ENCODE results near the gene UBL3. TPM values are rescaled to one million over a fixed set of nuclear protein-coding genes. Genes with fewer than 3 reads are reported as not detected.
A peak's percentile ranks its signal among the peaks of the same experiment; 100 is the strongest.

Gene UBL3
- total RNA-seq, 1 experiment from 2014 or later: 24.4 TPM

DNA sequence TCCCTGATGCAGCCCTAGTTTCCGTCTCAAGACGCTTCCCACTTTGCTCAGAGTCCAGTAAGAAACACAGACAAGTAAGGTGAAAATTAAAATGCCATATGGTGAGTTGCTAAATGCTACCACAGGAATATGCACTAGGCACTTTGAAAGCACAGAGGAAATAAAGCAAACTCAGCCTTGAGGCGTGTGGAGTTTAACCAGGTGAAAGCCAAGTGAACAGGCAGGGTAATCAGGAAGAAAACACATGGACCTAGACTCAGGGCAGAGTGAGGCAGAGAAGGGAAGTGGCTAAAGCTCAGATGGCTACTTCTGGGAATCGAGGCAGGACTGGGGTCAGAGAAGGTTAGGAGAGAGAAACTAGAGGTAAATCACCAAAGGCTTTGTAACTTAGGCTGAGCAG lies 5.4 kb upstream of the UBL3 start:
- TF ChIP-seq EZH2 (IDR thresholded peaks at IDR 0.05; ENCODE audit: low read depth): no peak
- TF ChIP-seq, protein P1, sequence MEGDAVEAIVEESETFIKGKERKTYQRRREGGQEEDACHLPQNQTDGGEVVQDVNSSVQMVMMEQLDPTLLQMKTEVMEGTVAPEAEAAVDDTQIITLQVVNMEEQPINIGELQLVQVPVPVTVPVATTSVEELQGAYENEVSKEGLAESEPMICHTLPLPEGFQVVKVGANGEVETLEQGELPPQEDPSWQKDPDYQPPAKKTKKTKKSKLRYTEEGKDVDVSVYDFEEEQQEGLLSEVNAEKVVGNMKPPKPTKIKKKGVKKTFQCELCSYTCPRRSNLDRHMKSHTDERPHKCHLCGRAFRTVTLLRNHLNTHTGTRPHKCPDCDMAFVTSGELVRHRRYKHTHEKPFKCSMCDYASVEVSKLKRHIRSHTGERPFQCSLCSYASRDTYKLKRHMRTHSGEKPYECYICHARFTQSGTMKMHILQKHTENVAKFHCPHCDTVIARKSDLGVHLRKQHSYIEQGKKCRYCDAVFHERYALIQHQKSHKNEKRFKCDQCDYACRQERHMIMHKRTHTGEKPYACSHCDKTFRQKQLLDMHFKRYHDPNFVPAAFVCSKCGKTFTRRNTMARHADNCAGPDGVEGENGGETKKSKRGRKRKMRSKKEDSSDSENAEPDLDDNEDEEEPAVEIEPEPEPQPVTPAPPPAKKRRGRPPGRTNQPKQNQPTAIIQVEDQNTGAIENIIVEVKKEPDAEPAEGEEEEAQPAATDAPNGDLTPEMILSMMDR (conservative IDR thresholded peaks at IDR 0.05): no peak
- CTCF ChIA-PET: no interaction called here

DNA sequence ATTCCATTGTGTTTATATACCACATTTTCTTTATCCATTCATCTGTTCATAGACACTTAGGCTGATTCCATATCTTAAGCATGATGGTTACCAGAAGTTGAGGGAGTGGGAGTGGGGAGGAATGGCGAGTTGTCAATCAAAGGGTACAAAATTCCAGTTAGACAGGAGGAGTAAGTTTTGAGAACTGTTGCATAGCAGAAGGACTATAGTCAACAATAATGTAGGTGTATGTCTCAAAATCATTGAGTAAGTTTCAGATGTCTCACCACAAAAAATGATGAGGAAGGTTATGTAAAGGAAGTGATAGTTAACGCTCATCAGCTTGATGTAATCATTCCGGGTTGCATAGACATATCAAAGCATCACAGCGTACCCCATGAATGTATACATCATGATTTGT lies 4.6 kb upstream of the UBL3 start:
- no peak overlapping the region for H3K4me3 ChIP-seq
- no peak for DNase-seq
- no peaks in the 10 kb centered on the region for H3F3A ChIP-seq (ENCODE audit: insufficient read depth, low read depth)
- no peaks in the 10 kb centered on the region for H3K27me3 ChIP-seq (ENCODE audit: insufficient read depth, low read depth)
- peaks cover 35% of the 10 kb centered on the region for H3K4me1 ChIP-seq (replicated peaks; ENCODE audit: insufficient read depth)
- no TSS peak for BruUV-seq (replicated peaks)
- ChIA-PET POLR2A (ENCODE audit: unreplicated experiment) (no interaction called here), CTCF (no interaction called here)
- H3K79me2 ChIP-seq (ENCODE audit: low read depth): no peaks in the 10 kb centered on the region
- H3K27ac ChIP-seq: no peak overlapping the region
- H4K20me1 ChIP-seq (ENCODE audit: insufficient read depth): no peaks in the 10 kb centered on the region
- H2AFZ ChIP-seq: no peak overlapping the region
- TF ChIP-seq, protein P1 (conservative IDR thresholded peaks at IDR 0.05): no peak
- no peak for TF ChIP-seq EZH2 (IDR thresholded peaks at IDR 0.05; ENCODE audit: low read depth)
- H3K36me3 ChIP-seq (ENCODE audit: low read depth): no peaks in the 10 kb centered on the region
- H3K9me3 ChIP-seq (ENCODE audit: insufficient read depth, low read depth): no peaks in the 10 kb centered on the region
- no peak overlapping the region for H3K4me2 ChIP-seq
- H3K9me2 ChIP-seq (ENCODE audit: insufficient read depth): no peaks in the 10 kb centered on the region
- intact Hi-C loops (cut with micrococcal nuclease; ENCODE audit: unreplicated experiment): no loop called here

More for the DNA sequence above, 5.4 kb upstream of the UBL3 start:
- POLR2A ChIA-PET (ENCODE audit: unreplicated experiment): no interaction called here
- H3K27ac ChIP-seq: no peak overlapping the region
- H3K9me3 ChIP-seq (ENCODE audit: insufficient read depth, low read depth): no peaks in the 10 kb centered on the region
- H3K4me1 ChIP-seq (replicated peaks; ENCODE audit: insufficient read depth): peaks cover 34% of the 10 kb centered on the region
- H3F3A ChIP-seq (ENCODE audit: insufficient read depth, low read depth): no peaks in the 10 kb centered on the region
- no peaks in the 10 kb centered on the region for H4K20me1 ChIP-seq (ENCODE audit: insufficient read depth)
- no peak for DNase-seq
- no peak overlapping the region for H3K4me3 ChIP-seq
- no peak overlapping the region for H3K4me2 ChIP-seq
- BruUV-seq (replicated peaks): no TSS peak
- no peaks in the 10 kb centered on the region for H3K9me2 ChIP-seq (ENCODE audit: insufficient read depth)
- no peaks in the 10 kb centered on the region for H3K27me3 ChIP-seq (ENCODE audit: insufficient read depth, low read depth)
- no peaks in the 10 kb centered on the region for H3K36me3 ChIP-seq (ENCODE audit: low read depth)
- no peaks in the 10 kb centered on the region for H3K79me2 ChIP-seq (ENCODE audit: low read depth)
- intact Hi-C loops (cut with micrococcal nuclease; ENCODE audit: unreplicated experiment): no loop called here
- no peak overlapping the region; the same call in 1 of the 2 replicates for H2AFZ ChIP-seq

DNA sequence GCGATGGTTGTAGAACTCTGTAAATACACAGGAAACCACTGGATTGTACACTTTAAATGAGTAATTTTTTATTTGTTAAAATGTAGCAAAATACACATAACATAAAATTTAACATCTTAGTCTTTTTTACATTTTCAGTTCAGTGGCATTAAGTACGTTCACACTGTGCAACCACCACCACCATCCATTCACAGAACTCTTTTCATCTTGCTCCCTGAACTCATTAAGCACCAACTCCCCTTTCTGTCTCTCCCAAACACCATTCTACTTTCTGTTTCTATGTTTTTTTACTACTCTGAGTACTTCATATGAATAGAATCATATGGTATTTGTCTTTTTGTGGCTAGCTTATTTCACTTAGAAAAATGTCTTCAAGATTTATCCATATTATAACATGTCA lies 2.7 kb upstream of the UBL3 start:
- no peak for DNase-seq
- H3K27ac ChIP-seq: no peak overlapping the region
- CTCF ChIA-PET: no interaction called here
- H3K79me2 ChIP-seq (ENCODE audit: low read depth): peaks cover 17% of the 10 kb centered on the region
- H3F3A ChIP-seq (ENCODE audit: insufficient read depth, low read depth): no peaks in the 10 kb centered on the region
- H3K9me2 ChIP-seq (ENCODE audit: insufficient read depth): no peaks in the 10 kb centered on the region
- H3K4me2 ChIP-seq: no peak overlapping the region
- H3K4me1 ChIP-seq (replicated peaks; ENCODE audit: insufficient read depth): peaks cover 35% of the 10 kb centered on the region
- H4K20me1 ChIP-seq (ENCODE audit: insufficient read depth): no peaks in the 10 kb centered on the region
- no peak for TF ChIP-seq EZH2 (IDR thresholded peaks at IDR 0.05; ENCODE audit: low read depth)
- TF ChIP-seq, protein P1 (conservative IDR thresholded peaks at IDR 0.05): no peak
- BruUV-seq (replicated peaks): no TSS peak
- H3K27me3 ChIP-seq (ENCODE audit: insufficient read depth, low read depth): no peaks in the 10 kb centered on the region
- H3K9me3 ChIP-seq (ENCODE audit: insufficient read depth, low read depth): no peaks in the 10 kb centered on the region
- peak overlapping the region; percentile 48; the same call in 1 of the 2 replicates for H2AFZ ChIP-seq
- no peak overlapping the region for H3K4me3 ChIP-seq
- POLR2A ChIA-PET (ENCODE audit: unreplicated experiment): no interaction called here
- H3K36me3 ChIP-seq (ENCODE audit: low read depth): no peaks in the 10 kb centered on the region
- intact Hi-C loops (cut with micrococcal nuclease; ENCODE audit: unreplicated experiment): no loop called here

Data from PC-9 (cell line).